Measurements from ENCODE around the gene MACROD2.

DNA sequence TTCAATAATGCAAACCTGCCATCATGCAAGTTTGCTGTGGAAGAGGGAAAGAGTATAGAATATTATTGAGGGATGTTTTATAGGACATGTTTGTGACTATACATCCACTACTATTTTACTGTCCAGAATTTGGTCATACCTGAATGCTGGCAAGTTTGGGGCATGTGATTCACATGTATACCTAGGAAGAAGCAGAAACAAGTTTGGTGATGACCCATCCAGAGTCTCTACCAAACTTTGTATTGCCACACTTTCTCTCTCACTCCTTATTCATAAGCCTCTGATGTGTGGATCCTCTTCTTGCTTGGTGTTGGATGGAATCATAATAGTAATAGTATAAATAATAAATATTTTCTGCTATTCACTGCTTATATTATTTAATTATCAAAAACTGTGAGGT lies 450.6 kb downstream of the MACROD2 start:
- TF ChIP-seq, protein P1, sequence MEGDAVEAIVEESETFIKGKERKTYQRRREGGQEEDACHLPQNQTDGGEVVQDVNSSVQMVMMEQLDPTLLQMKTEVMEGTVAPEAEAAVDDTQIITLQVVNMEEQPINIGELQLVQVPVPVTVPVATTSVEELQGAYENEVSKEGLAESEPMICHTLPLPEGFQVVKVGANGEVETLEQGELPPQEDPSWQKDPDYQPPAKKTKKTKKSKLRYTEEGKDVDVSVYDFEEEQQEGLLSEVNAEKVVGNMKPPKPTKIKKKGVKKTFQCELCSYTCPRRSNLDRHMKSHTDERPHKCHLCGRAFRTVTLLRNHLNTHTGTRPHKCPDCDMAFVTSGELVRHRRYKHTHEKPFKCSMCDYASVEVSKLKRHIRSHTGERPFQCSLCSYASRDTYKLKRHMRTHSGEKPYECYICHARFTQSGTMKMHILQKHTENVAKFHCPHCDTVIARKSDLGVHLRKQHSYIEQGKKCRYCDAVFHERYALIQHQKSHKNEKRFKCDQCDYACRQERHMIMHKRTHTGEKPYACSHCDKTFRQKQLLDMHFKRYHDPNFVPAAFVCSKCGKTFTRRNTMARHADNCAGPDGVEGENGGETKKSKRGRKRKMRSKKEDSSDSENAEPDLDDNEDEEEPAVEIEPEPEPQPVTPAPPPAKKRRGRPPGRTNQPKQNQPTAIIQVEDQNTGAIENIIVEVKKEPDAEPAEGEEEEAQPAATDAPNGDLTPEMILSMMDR (IDR thresholded peaks at IDR 0.05) = no peak
- TF ChIP-seq POLR2A (IDR thresholded peaks at IDR 0.05) = no peak
